H1 (cell line): ENCODE measurements around the gene GRIP1. TPM values are rescaled to one million over a fixed set of nuclear protein-coding genes. Genes with fewer than 3 reads are reported as not detected.

Source experiments
- CTCF ChIA-PET: fragments of 300-600 bp; sonication (Branson Sonifier 250); formaldehyde crosslinking; loops from one replicate; lab custom pipeline; 2021; ENCODE audit not compliant: partially characterized antibody; lab: Charles Lee
- POLR2A ChIA-PET: fragments of 300-600 bp; sonication (Branson Sonifier 250); formaldehyde crosslinking; loops from one replicate; lab custom pipeline; 2021; ENCODE audit warnings: inconsistent platforms; ENCODE audit not compliant: partially characterized antibody; lab: Charles Lee
- DNase-seq, 2 experiments: peaks; one replicate each; pipeline versions ENCODE4 v3.0.0 to v3.0.0-alpha.2; 2010 to 2022; ENCODE audit warnings: low spot score in 2 of 2, low read depth in 1 of 2, mixed read lengths in 1 of 2
- FAIRE-seq: peaks from 2 replicates; lab custom pipeline; 2011; peaks lifted over from hg19 to GRCh38; lab: Jason Lieb, UNC
- H2AFZ ChIP-seq: 2 replicates; pipeline ENCODE4 v1.8.1; 2012; ENCODE audit warnings: low read length, inconsistent platforms
- H2AK5ac ChIP-seq: 2 replicates; pipeline ENCODE4 v1.6.1; 2013; ENCODE audit warnings: low read depth, low read length
- H2BK120ac ChIP-seq: replicated peaks from 2 replicates; pipeline ENCODE3; 2013; ENCODE audit warnings: low read depth, low read length, inconsistent platforms
- H2BK12ac ChIP-seq: 2 replicates; pipeline ENCODE4 v1.6.1; 2013; ENCODE audit warnings: low read depth, low read length
- H2BK15ac ChIP-seq: 2 replicates; pipeline ENCODE4 v1.6.1; 2013; ENCODE audit warnings: low read length
- H2BK20ac ChIP-seq: 2 replicates; pipeline ENCODE4 v1.6.1; 2013; ENCODE audit warnings: low read length
- H2BK5ac ChIP-seq: 2 replicates; pipeline ENCODE4 v1.6.1; 2013; ENCODE audit warnings: low read depth, low read length
- H3K14ac ChIP-seq: 2 replicates; pipeline ENCODE4 v1.6.1; 2013; ENCODE audit warnings: inconsistent platforms; ENCODE audit not compliant: insufficient read length
- H3K18ac ChIP-seq: 2 replicates; pipeline ENCODE4 v1.6.1; 2013; ENCODE audit warnings: low read length; ENCODE audit errors: extremely low read depth
- H3K23ac ChIP-seq: 2 replicates; pipeline ENCODE4 v1.6.1; 2013; ENCODE audit warnings: inconsistent platforms; ENCODE audit not compliant: insufficient read length
- H3K23me2 ChIP-seq: 2 replicates; pipeline ENCODE4 v1.6.1; 2013; ENCODE audit warnings: low read depth, low read length
- H3K27ac ChIP-seq: 2 replicates; pipeline ENCODE4 v1.6.1; 2011; ENCODE audit warnings: low read depth, low read length, inconsistent platforms
- H3K27me3 ChIP-seq, 4 experiments: replicated peaks in 1 of 4; 1 replicate in 1 of 4; 2 replicates in 3 of 4; pipeline versions ENCODE4 v1.6.1 to v1.8.1; 2011 to 2013; ENCODE audit warnings: low read length in 3 of 4, mild to moderate bottlenecking in 3 of 4, inconsistent platforms in 2 of 4, mixed read lengths in 2 of 4, moderate library complexity in 1 of 4; ENCODE audit not compliant: control insufficient read depth in 3 of 4, insufficient read depth in 3 of 4; ENCODE audit errors: extremely low read depth in 1 of 4
- H3K36me3 ChIP-seq, 4 experiments: 2 replicates each; pipeline versions ENCODE4 v1.6.1 to v1.8.1; 2011 to 2013; ENCODE audit warnings: mild to moderate bottlenecking in 4 of 4, low read length in 3 of 4, moderate library complexity in 2 of 4, control low read depth in 1 of 4, inconsistent platforms in 1 of 4; ENCODE audit not compliant: insufficient read depth in 4 of 4, control insufficient read depth in 2 of 4
- H3K4ac ChIP-seq: replicated peaks from 2 replicates; pipeline ENCODE3; 2013; ENCODE audit warnings: low read length, low read depth, mixed read lengths, inconsistent platforms; ENCODE audit not compliant: insufficient read length
- H3K4me1 ChIP-seq, 4 experiments: replicated peaks in 1 of 4; 1 replicate in 1 of 4; 2 replicates in 3 of 4; pipeline versions ENCODE4 v1.6.1 to v1.8.1; 2011 to 2013; ENCODE audit warnings: low read length in 3 of 4, inconsistent platforms in 2 of 4, mixed read lengths in 1 of 4; ENCODE audit not compliant: insufficient read depth in 4 of 4, control insufficient read depth in 3 of 4
- H3K4me2 ChIP-seq, 2 experiments: 2 replicates each; pipeline versions ENCODE4 v1.6.1 to v1.8.1; 2011 to 2013; ENCODE audit warnings: low read depth in 2 of 2, low read length in 2 of 2, control low read depth in 1 of 2, inconsistent platforms in 1 of 2, mild to moderate bottlenecking in 1 of 2; ENCODE audit not compliant: insufficient read depth in 1 of 2
- H3K4me3 ChIP-seq, 4 experiments: fragments of 200-600, 300-600 bp in 1 of 4; sonication (generic), shearing (Covaris generic), sonication (Bioruptor Twin) in 1 of 4; 2 replicates each; pipeline versions ENCODE4 v1.5.1 to v1.8.1; 2011 to 2016; ENCODE audit warnings: low read length in 4 of 4, low read depth in 3 of 4, control low read depth in 2 of 4, inconsistent platforms in 2 of 4, mild to moderate bottlenecking in 2 of 4, mixed read lengths in 1 of 4, moderate library complexity in 1 of 4; ENCODE audit not compliant: insufficient read depth in 2 of 4; ENCODE audit errors: extremely low read depth in 1 of 4
- H3K56ac ChIP-seq: replicated peaks from 2 replicates; pipeline ENCODE3; 2013; ENCODE audit warnings: low read depth, mild to moderate bottlenecking, mixed read lengths, low read length, inconsistent platforms; ENCODE audit not compliant: insufficient read length
- H3K79me1 ChIP-seq: 2 replicates; pipeline ENCODE4 v1.6.1; 2013; ENCODE audit warnings: low read depth, low read length, control low read depth
- H3K79me2 ChIP-seq, 2 experiments: 2 replicates each; pipeline versions ENCODE4 v1.6.1 to v1.8.1; 2012 to 2013; ENCODE audit warnings: low read length in 2 of 2, mild to moderate bottlenecking in 2 of 2, inconsistent platforms in 1 of 2; ENCODE audit not compliant: insufficient read depth in 2 of 2, control insufficient read depth in 1 of 2
- H3K9ac ChIP-seq, 4 experiments: replicated peaks in 1 of 4; 1 replicate in 1 of 4; 2 replicates in 3 of 4; pipeline versions ENCODE4 v1.6.1 to v1.8.1; 2011 to 2013; ENCODE audit warnings: low read depth in 3 of 4, low read length in 3 of 4, control low read depth in 2 of 4, mild to moderate bottlenecking in 2 of 4, moderate library complexity in 2 of 4, inconsistent platforms in 1 of 4; ENCODE audit errors: extremely low read depth in 1 of 4
- H3K9me3 ChIP-seq, 2 experiments: 2 replicates each; pipeline versions ENCODE4 v1.6.1 to v1.8.1; 2012 to 2013; ENCODE audit warnings: mild to moderate bottlenecking in 2 of 2, moderate library complexity in 2 of 2, control low read depth in 1 of 2, inconsistent platforms in 1 of 2, low read depth in 1 of 2, low read length in 1 of 2, mixed read lengths in 1 of 2; ENCODE audit not compliant: insufficient read depth in 2 of 2
- H4K20me1 ChIP-seq, 2 experiments: replicated peaks in 1 of 2; 2 replicates each; pipeline versions ENCODE3 to v1.8.1; 2011 to 2013; ENCODE audit warnings: inconsistent platforms in 2 of 2, low read length in 2 of 2, mild to moderate bottlenecking in 1 of 2; ENCODE audit not compliant: insufficient read depth in 2 of 2, control insufficient read depth in 1 of 2
- H4K5ac ChIP-seq: 2 replicates; pipeline ENCODE4 v1.6.1; 2013; ENCODE audit warnings: low read length, low read depth, mixed read lengths, inconsistent platforms; ENCODE audit not compliant: insufficient read length
- H4K8ac ChIP-seq: 2 replicates; pipeline ENCODE4 v1.8.0; 2013; ENCODE audit warnings: mild to moderate bottlenecking, moderate library complexity, low read length, inconsistent platforms; ENCODE audit not compliant: insufficient read depth; ENCODE audit errors: extremely low read depth
- H4K91ac ChIP-seq: replicated peaks from 2 replicates; pipeline ENCODE3; 2013; ENCODE audit warnings: low read length, mixed read lengths, inconsistent platforms; ENCODE audit not compliant: insufficient read length
- ASH2L ChIP-seq: fragments of 200-600, 300-600 bp; sonication (generic); IDR thresholded peaks from one replicate; pipeline ENCODE4 v1.7.1; 2017; ENCODE audit warnings: low read length
- BACH1 ChIP-seq: IDR thresholded peaks from 2 replicates; pipeline ENCODE4 v1.6.1; 2012; ENCODE audit warnings: low read length, improper control_type of control experiment
- CHD2 ChIP-seq: IDR thresholded peaks from 2 replicates; pipeline ENCODE4 v1.6.1; 2012; ENCODE audit warnings: low read length, improper control_type of control experiment
- CTCF ChIP-seq, 3 experiments: IDR thresholded peaks; 1 replicate in 2 of 3; 2 replicates in 1 of 3; pipeline versions ENCODE4 v1.5.1 to v1.6.1; 2011; ENCODE audit warnings: low read length in 3 of 3, mild to moderate bottlenecking in 3 of 3, inconsistent platforms in 2 of 3, low read depth in 1 of 3, moderate library complexity in 1 of 3; ENCODE audit not compliant: insufficient read depth in 1 of 3; ENCODE audit errors: control extremely low read depth in 1 of 3
- EP300 ChIP-seq, 2 experiments: IDR thresholded peaks; 1 replicate in 1 of 2; 2 replicates in 1 of 2; pipeline ENCODE4 v1.6.1; 2011 to 2012; ENCODE audit warnings: low read depth in 2 of 2, low read length in 2 of 2, mild to moderate bottlenecking in 2 of 2, borderline replicate concordance in 1 of 2, inconsistent platforms in 1 of 2, moderate library complexity in 1 of 2
- EZH2 ChIP-seq: fragments of 200-600 bp; sonication (generic); IDR thresholded peaks from 2 replicates; pipeline ENCODE4 v1.7.1; 2012; ENCODE audit warnings: low read depth, mild to moderate bottlenecking, moderate library complexity, low read length, inconsistent platforms; ENCODE audit not compliant: severe bottlenecking
- NANOG ChIP-seq: IDR thresholded peaks from 2 replicates; pipeline ENCODE4 v1.6.1; 2011; ENCODE audit warnings: low read length, low read depth, mild to moderate bottlenecking, inconsistent platforms; ENCODE audit not compliant: insufficient read depth, poor library complexity, severe bottlenecking
- PHF8 ChIP-seq: fragments of 200-600 bp; sonication (generic); conservative IDR thresholded peaks from 2 replicates; pipeline ENCODE4 v1.7.1; 2012; ENCODE audit warnings: low read depth, mild to moderate bottlenecking, inconsistent platforms, low read length, moderate library complexity
- RBBP5 ChIP-seq: IDR thresholded peaks from 2 replicates; pipeline ENCODE4 v1.7.1; 2012; ENCODE audit warnings: low read depth, mild to moderate bottlenecking, inconsistent platforms, low read length, moderate library complexity, borderline replicate concordance
- SUZ12 ChIP-seq: fragments of 200-600 bp; sonication (generic); IDR thresholded peaks from 2 replicates; pipeline ENCODE4 v1.6.1; 2012; ENCODE audit warnings: mild to moderate bottlenecking, inconsistent platforms, low read length, moderate library complexity, mixed read lengths
- YY1 ChIP-seq: IDR thresholded peaks from 2 replicates; pipeline ENCODE4 v1.6.1; 2011; ENCODE audit warnings: low read depth, mild to moderate bottlenecking, low read length
- ZNF274 ChIP-seq: IDR thresholded peaks from 2 replicates; pipeline ENCODE4 v1.7.0; 2012; ENCODE audit warnings: low read length, borderline replicate concordance; ENCODE audit errors: extremely low read depth
- WGBS, 2 experiments: shearing (Covaris generic) in 1 of 2; methylation state at CpG; one replicate each; pipeline versions ENCODE4 v1.1.6 to v1.1.7; 2013 to 2015; ENCODE audit warnings: low lambda C conversion rate in 2 of 2, mixed read lengths in 2 of 2, inconsistent platforms in 1 of 2, low coverage in 1 of 2, missing lambda C conversion rate in 1 of 2; ENCODE audit not compliant: insufficient replicate concordance in 2 of 2, insufficient coverage in 1 of 2, insufficient read length in 1 of 2; ENCODE audit errors: extremely low coverage in 1 of 2, missing lambda C conversion rate in 1 of 2; 5-methylcytosine and 5-hydroxymethylcytosine counted together
- polyA plus RNA-seq, 7 experiments: library from polyadenylated mRNA; depleted of rRNA in 3 of 7; stranded (reverse) in 5 of 7; unstranded in 2 of 7; fragments of >200 nt in 5 of 7; fragments of 200-250 nt in 2 of 7; gene quantifications; 1 replicate in 5 of 7; 2 replicates in 1 of 7; 4 replicates in 1 of 7; pipeline versions ENCODE4 v1.2.1 to v1.2.3, GENCODE V29; 2011 to 2013; ENCODE audit warnings: missing spikeins in 2 of 7, mixed read lengths in 2 of 7
- total RNA-seq: library from RNA; stranded (reverse); fragmentation: NEBNext Ultra II Directional; extraction: Animal tissue kit (Norgen Biotek cat#: 25700); gene quantifications from 2 replicates; pipeline ENCODE4 v1.2.1, GENCODE V29; 2021

The GRIP1 gene
- total and polyA plus RNA-seq, 2 of the 8 experiments (the other 6 are each of a cell fraction or from before 2014, with no cell fraction given): 4.5 to 27.3 TPM

GRCh38 chr12:66541426-66541825 is 137.4 kb downstream of the GRIP1 start:
- no peak overlapping the region for H3K27ac ChIP-seq
- H3K27me3 ChIP-seq: no peaks in the 10 kb centered on the region
- no peak overlapping the region; a peak in 1 of 7 replicates for H3K9ac ChIP-seq
- no peak overlapping the region; the same call in 1 of the 2 replicates for H2BK15ac ChIP-seq
- H3K56ac ChIP-seq: no peak overlapping the region
- no peak overlapping the region for H4K5ac ChIP-seq
- H3K18ac ChIP-seq: no peak overlapping the region
- H3K4ac ChIP-seq: no peak overlapping the region
- H2BK12ac ChIP-seq: no peak overlapping the region
- no peak overlapping the region for H3K23ac ChIP-seq
- no peak for FAIRE-seq
- no peak overlapping the region for H3K4me2 ChIP-seq
- POLR2A ChIA-PET: no interaction called here
- no peaks in the 10 kb centered on the region for H3K4me1 ChIP-seq
- no peak overlapping the region for H2AK5ac ChIP-seq
- no peak overlapping the region for H2BK20ac ChIP-seq
- no peak overlapping the region for H2AFZ ChIP-seq
- no peaks in the 10 kb centered on the region for H4K20me1 ChIP-seq
- H4K91ac ChIP-seq: no peak overlapping the region
- H3K9me3 ChIP-seq: no peaks in the 10 kb centered on the region
- H3K23me2 ChIP-seq: no peaks in the 10 kb centered on the region
- no peaks in the 10 kb centered on the region for H3K79me2 ChIP-seq
- H3K36me3 ChIP-seq: no peaks in the 10 kb centered on the region
- no peak overlapping the region for H2BK5ac ChIP-seq
- no peak overlapping the region for H3K14ac ChIP-seq
- no peak overlapping the region for H2BK120ac ChIP-seq
- H3K4me3 ChIP-seq: no peak overlapping the region
- WGBS, 2 experiments: 67% methylated on average over 1 of the region's 1 CpG; no CpG with 5 or more reads in 1 of the 2 experiments
- CTCF ChIA-PET: interaction anchor here (1.4 kb wide), 1 partner anchor 90 kb away, joined by 3 read pairs; no protein-coding TSS in a partner anchor
- DNase-seq: no peak
- no peak overlapping the region for H4K8ac ChIP-seq
- no peaks in the 10 kb centered on the region for H3K79me1 ChIP-seq
- TF ChIP-seq ZNF274 (no peak), BACH1 (no peak), EP300 (IDR thresholded peaks at IDR 0.05; ENCODE audit: borderline replicate concordance in 1 of 2, low read depth in 2 of 2, low read length in 2 of 2) (no peak), NANOG (no peak), YY1 (no peak), CHD2 (no peak), SUZ12 (no peak), EZH2 (no peak), PHF8 (no peak), ASH2L (no peak), RBBP5 (no peak), CTCF (IDR thresholded peaks at IDR 0.05; ENCODE audit: control extremely low read depth in 1 of 3, insufficient read depth in 1 of 3, low read depth in 1 of 3, low read length in 3 of 3) (no peak)
